Transverse colon (tissue), 4 donors: ENCODE results near the gene DEPDC4. TPM values are rescaled to one million over a fixed set of nuclear protein-coding genes. Genes with fewer than 3 reads are reported as not detected.
"Not testable (repeated sequence)": the region's sequence is repeated elsewhere in the genome, so short reads cannot be mapped to it uniquely, and the experiment has no call there.

ENCODE experiments used
- DNase-seq: peaks from one replicate; pipeline ENCODE4 v3.0.0-alpha.2; 2019
- H3K27ac ChIP-seq, 4 donors: fragments of 200-600 bp; sonication (generic); 2 replicates each; pipeline ENCODE4 v1.5.1; 2016 to 2018; ENCODE audit warnings: inconsistent platforms in 4 of 4
- H3K27me3 ChIP-seq: fragments of 200-600 bp; sonication (generic); 2 replicates; pipeline ENCODE4 v1.5.1; 2017; ENCODE audit warnings: inconsistent platforms
- H3K36me3 ChIP-seq, 4 donors: fragments of 200-600 bp; sonication (generic); 2 replicates each; pipeline ENCODE4 v1.5.1; 2017 to 2019; ENCODE audit warnings: inconsistent platforms in 4 of 4
- H3K4me1 ChIP-seq, 4 donors: fragments of 200-600 bp; sonication (generic); 2 replicates each; pipeline ENCODE4 v1.5.1; 2017 to 2020; ENCODE audit warnings: inconsistent platforms in 4 of 4
- H3K4me3 ChIP-seq, 4 donors: fragments of 200-600 bp; sonication (generic); 1 replicate in 1 of 4; 2 replicates in 3 of 4; pipeline versions ENCODE4 v1.5.1 to v1.6.1; 2017 to 2019; ENCODE audit warnings: inconsistent platforms in 4 of 4
- H3K9me3 ChIP-seq, 2 donors: fragments of 200-600 bp; sonication (generic); 2 replicates each; pipeline ENCODE4 v1.5.1; 2017 to 2019; ENCODE audit warnings: inconsistent platforms in 2 of 2
- CTCF ChIP-seq, 5 experiments: fragments of 200-600 bp in 3 of 5; fragments of 450-650 bp in 2 of 5; sonication (generic) in 3 of 5; IDR thresholded peaks; 1 replicate in 2 of 5; 2 replicates in 3 of 5; pipeline ENCODE4 v1.5.1; 2016 to 2017; ENCODE audit warnings: antibody characterized with exemption in 5 of 5, inconsistent platforms in 3 of 5, mild to moderate bottlenecking in 2 of 5, moderate library complexity in 1 of 5
- EP300 ChIP-seq: sonication (generic); formaldehyde crosslinking; IDR thresholded peaks from one replicate; pipeline ENCODE4 v1.6.1; 2017; ENCODE audit warnings: antibody characterized with exemption, low read depth
- POLR2A ChIP-seq: fragments of 450-650 bp; IDR thresholded peaks from one replicate; pipeline ENCODE4 v1.6.1; 2016; ENCODE audit warnings: antibody characterized with exemption, mild to moderate bottlenecking, moderate library complexity
- POLR2AphosphoS5 ChIP-seq, 3 donors: sonication (generic); formaldehyde crosslinking; IDR thresholded peaks; one replicate each; pipeline ENCODE4 v1.6.1; 2016; ENCODE audit warnings: antibody characterized with exemption in 3 of 3
- WGBS, 2 donors: methylation state at CpG; one replicate each; pipeline ENCODE4 v1.1.5; 2018; ENCODE audit warnings: low coverage in 1 of 2; 5-methylcytosine and 5-hydroxymethylcytosine counted together
- in situ Hi-C, 4 donors: fragments of 200-750 bp; cut with MboI; loops; one replicate each; pipeline versions ENCODE4 v1.15.0 to v1.15.1; 2017; ENCODE audit warnings: low sequenced_read_pairs in 3 of 4, low pct_ligation_motif_present in 1 of 4, low pct_unique_long_range_greater_than_20kb in 1 of 4
- intact Hi-C: fragments of 100-400 bp; cut with DNase I; formaldehyde crosslinking; loops from one replicate; pipeline ENCODE4 v1.15.1; 2023; ENCODE audit warnings: low total_unique reads
- total RNA-seq, 4 donors: library from RNA; depleted of rRNA; stranded (reverse); fragments of >200 nt; gene quantifications; one replicate each; pipeline ENCODE4 v1.1.0, GENCODE V29; 2016

The DEPDC4 gene
- total RNA-seq, 4 donors from 2014 or later, result 0.55 to 1.00 (median 0.95) TPM; not detected in 1

- no peak for TF ChIP-seq CTCF (IDR thresholded peaks at IDR 0.05)
- no peak for TF ChIP-seq EP300
- no peak for TF ChIP-seq POLR2A
- TF ChIP-seq POLR2AphosphoS5 (IDR thresholded peaks at IDR 0.05), result no peak
- Histone ChIP-seq H3K27me3 (no peaks in the 10 kb centered on the region), H3K27ac (no peak overlapping the region), H3K4me3 (no peak overlapping the region), H3K4me1 (no peaks in the 10 kb centered on the region), H3K9me3 (peaks cover 0 to 4% of the 10 kb centered on the region in 2 donors), H3K36me3 (peaks cover 0 to 68% (median 27%) of the 10 kb centered on the region in 4 donors)
- DNase-seq, result no peak
- in situ Hi-C loops, result no loop called here
- 92 to 100% methylated on average over 1 of the region's 1 CpG for WGBS, 2 donors
- intact Hi-C loops, result no loop called here
These were observed 35.2 kb upstream of the DEPDC4 start for GRCh38 chr12:100302081-100302480.

GRCh38 chr12:100295764-100296555 is 29.1 kb upstream of the DEPDC4 start:
- peaks cover 0 to 37% (median 13%) of the 10 kb centered on the region in 4 donors for H3K36me3 ChIP-seq
- H3K9me3 ChIP-seq, result no peaks in the 10 kb centered on the region
- TF ChIP-seq EP300, result no peak
- no peak for TF ChIP-seq POLR2AphosphoS5 (IDR thresholded peaks at IDR 0.05)
- TF ChIP-seq POLR2A, result no peak
- no peak for TF ChIP-seq CTCF (IDR thresholded peaks at IDR 0.05)
- intact Hi-C loops (no loop called here), in situ Hi-C loops (no loop called here)
- 79 to 100% methylated on average over 2 to 4 of the region's 4 CpGs for WGBS, 2 donors
- no peak overlapping the region for H3K27ac ChIP-seq
- DNase-seq, result no peak
- no peaks in the 10 kb centered on the region for H3K4me1 ChIP-seq
- no peaks in the 10 kb centered on the region for H3K27me3 ChIP-seq
- no peak overlapping the region for H3K4me3 ChIP-seq

- H3K36me3 ChIP-seq, result peaks cover 0 to 22% (median 9%) of the 10 kb centered on the region in 4 donors
- H3K4me1 ChIP-seq, H3K27me3 ChIP-seq, DNase-seq, intact Hi-C loops, in situ Hi-C loops, H3K27ac ChIP-seq, H3K4me3 ChIP-seq, H3K9me3 ChIP-seq: not testable (repeated sequence)
- no CpG with 5 or more reads among the region's 24 CpGs for WGBS, 2 donors
These were observed 27.5 kb upstream of the DEPDC4 start for GRCh38 chr12:100294366-100294765.

- intact Hi-C loops, result no loop called here
- TF ChIP-seq POLR2A (no peak), CTCF (IDR thresholded peaks at IDR 0.05) (no peak), EP300 (no peak), POLR2AphosphoS5 (IDR thresholded peaks at IDR 0.05) (no peak)
- H3K4me3 ChIP-seq, result no peak overlapping the region
- WGBS, 2 donors, result 36 to 83% methylated on average over 1 of the region's 1 CpG
- no peaks in the 10 kb centered on the region for H3K4me1 ChIP-seq
- H3K27me3 ChIP-seq, result no peaks in the 10 kb centered on the region
- in situ Hi-C loops, result no loop called here
- no peak for DNase-seq
- no peak overlapping the region for H3K27ac ChIP-seq
- H3K9me3 ChIP-seq, result no peaks in the 10 kb centered on the region
- H3K36me3 ChIP-seq, result peaks cover 0 to 10% (median 4%) of the 10 kb centered on the region in 4 donors
These were observed 26.1 kb upstream of the DEPDC4 start for GRCh38 chr12:100293017-100293416.
